ENCODE data around the gene CHL1. TPM values are rescaled to one million over a fixed set of nuclear protein-coding genes. Genes with fewer than 3 reads are reported as not detected.

The CHL1 gene
- polyA plus RNA-seq, 1 donor = 2.6 TPM

GRCh38 chr3:279325-279724, 82.8 kb downstream of the CHL1 start:
- DNase-seq = no peak

GRCh38 chr3:280681-281080, 84.1 kb downstream of the CHL1 start:
- no peak for DNase-seq

GRCh38 chr3:284322-284721, 87.8 kb downstream of the CHL1 start:
- no peak for DNase-seq

- no peak for DNase-seq
Observed at GRCh38 chr3:288417-288816, 91.9 kb downstream of the CHL1 start.

GRCh38 chr3:291028-291427, 94.5 kb downstream of the CHL1 start:
- no peak for DNase-seq

GRCh38 chr3:291646-292436, 95.3 kb downstream of the CHL1 start:
- no peak for DNase-seq

- no peak for DNase-seq
Observed at GRCh38 chr3:294096-294495, 97.5 kb downstream of the CHL1 start.

- DNase-seq = no peak
Observed at GRCh38 chr3:294581-294980, 98.0 kb downstream of the CHL1 start.

- DNase-seq = no peak
Observed at GRCh38 chr3:295166-295565, 98.6 kb downstream of the CHL1 start.

- DNase-seq = no peak
Observed at GRCh38 chr3:297585-297984, 101.0 kb downstream of the CHL1 start.

GRCh38 chr3:299590-300301, 103.2 kb downstream of the CHL1 start:
- no peak for DNase-seq

- no peak for DNase-seq
Observed at GRCh38 chr3:307182-307581, 110.6 kb downstream of the CHL1 start.

- no peak for DNase-seq
Observed at GRCh38 chr3:308597-309321, 112.2 kb downstream of the CHL1 start.

GRCh38 chr3:312160-312733, 115.7 kb downstream of the CHL1 start:
- no peak for DNase-seq

GRCh38 chr3:312911-313310, 116.3 kb downstream of the CHL1 start:
- no peak for DNase-seq

- no peak for DNase-seq
Observed at GRCh38 chr3:317012-317411, 120.4 kb downstream of the CHL1 start.

GRCh38 chr3:318903-319302, 122.3 kb downstream of the CHL1 start:
- DNase-seq = no peak

- DNase-seq = no peak
Observed at GRCh38 chr3:324423-324822, 127.9 kb downstream of the CHL1 start.

GRCh38 chr3:325495-325894, 128.9 kb downstream of the CHL1 start:
- DNase-seq = no peak

- DNase-seq = no peak
Observed at GRCh38 chr3:330494-331115, 134.0 kb downstream of the CHL1 start.

GRCh38 chr3:331881-332280, 135.3 kb downstream of the CHL1 start:
- no peak for DNase-seq

GRCh38 chr3:332701-333100, 136.1 kb downstream of the CHL1 start:
- no peak for DNase-seq

- no peak for DNase-seq
Observed at GRCh38 chr3:335240-335639, 138.7 kb downstream of the CHL1 start.
